Spinal cord (tissue), 10 donors: ENCODE measurements around the gene TPSG1. TPM values are rescaled to one million over a fixed set of nuclear protein-coding genes. Genes with fewer than 3 reads are reported as not detected.
"Not testable (repeated sequence)": the region's sequence is repeated elsewhere in the genome, so short reads cannot be mapped to it uniquely, and the experiment has no call there.

ENCODE experiments used
- DNase-seq, 6 donors: peaks; one replicate each; pipeline versions ENCODE4 v3.0.0 to v3.0.0-alpha.2; 2013 to 2015; ENCODE audit warnings: low spot score in 6 of 6, low read depth in 4 of 6
- H3K27ac ChIP-seq: one replicate; pipeline ENCODE4 v1.5.1; 2013; ENCODE audit warnings: low read depth, low read length, control low read depth
- H3K27me3 ChIP-seq: one replicate; pipeline ENCODE4 v1.6.1; 2013; ENCODE audit warnings: low read length; ENCODE audit not compliant: control insufficient read depth, insufficient read depth
- H3K36me3 ChIP-seq: one replicate; pipeline ENCODE4 v1.6.1; 2013; ENCODE audit warnings: low read length; ENCODE audit not compliant: control insufficient read depth, insufficient read depth
- H3K4me1 ChIP-seq: one replicate; pipeline ENCODE4 v1.6.1; 2013; ENCODE audit warnings: low read length; ENCODE audit not compliant: control insufficient read depth, insufficient read depth
- H3K4me3 ChIP-seq: one replicate; pipeline ENCODE4 v1.5.1; 2013; ENCODE audit warnings: low read depth, low read length, control low read depth
- H3K9me3 ChIP-seq: one replicate; pipeline ENCODE4 v1.6.1; 2013; ENCODE audit warnings: low read length; ENCODE audit not compliant: control insufficient read depth, insufficient read depth
- WGBS: methylation state at CpG from one replicate; pipeline ENCODE4 v1.1.5; 2013; ENCODE audit warnings: missing lambda C conversion rate; ENCODE audit not compliant: insufficient coverage; 5-methylcytosine and 5-hydroxymethylcytosine counted together
- long read RNA-seq, 4 donors: transcript quantifications; one replicate each; lab custom pipeline, GENCODE V29; 2026
- polyA plus RNA-seq, 2 donors: library from polyadenylated mRNA; unstranded; fragments of 120-200 nt; gene quantifications; one replicate each; pipeline ENCODE4 v1.2.1, GENCODE V29; 2013; ENCODE audit not compliant: insufficient read length in 2 of 2
- total RNA-seq, 2 donors: library from RNA; depleted of rRNA in 1 of 2; stranded (reverse); fragments of 120-200 nt in 1 of 2; fragments of >200 nt in 1 of 2; gene quantifications; one replicate each; pipeline versions ENCODE4 v1.2.3 to v1.2.4, GENCODE V29; 2013 to 2014
- donor health status: healthy.

Gene TPSG1
- total RNA-seq (not detected), polyA plus RNA-seq (under 1 TPM; 0.41 to 0.89 TPM)
- long read RNA-seq, donor 1: 0 reads
- long read RNA-seq, donor 2: 0 reads
- long read RNA-seq, donor 3: 0 reads
- long read RNA-seq, donor 4: 0 reads

GRCh38 chr16:1225051-1225451 is at the start of gene TPSG1:
TPSG1 (minus strand) TSS chr16:1225268; CDS start chr16:1225252, 16 bp downstream.
- 76% methylated on average over 6 of the region's 10 CpGs for WGBS
- no peak for DNase-seq
- no peaks in the 10 kb centered on the region for H3K9me3 ChIP-seq
- H3K27ac ChIP-seq: no peak within 1 kb of the TSS
- no peak within 1 kb of the TSS for H3K4me3 ChIP-seq
- H3K36me3 ChIP-seq: peaks cover 47% of the 10 kb centered on the region
- no peaks in the 10 kb centered on the region for H3K27me3 ChIP-seq
- peaks cover 3% of the 10 kb centered on the region for H3K4me1 ChIP-seq

DNA sequence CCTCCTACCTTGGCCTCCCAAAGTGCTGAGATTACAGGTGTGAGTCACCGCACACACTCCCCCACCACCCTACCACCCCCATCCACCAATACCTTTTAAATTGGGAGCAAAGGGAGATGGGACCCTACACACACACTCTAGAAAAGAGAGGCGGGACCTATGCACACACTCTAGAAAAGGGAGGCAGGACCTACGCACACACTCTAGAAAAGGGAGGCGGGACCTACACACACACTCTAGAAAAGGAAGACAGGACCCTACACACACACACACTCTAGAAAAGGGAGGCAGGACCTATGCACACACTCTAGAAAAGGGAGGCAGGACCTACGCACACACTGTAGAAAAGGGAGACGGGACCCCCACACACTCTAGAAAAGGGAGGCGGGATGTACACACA is 49.7 kb upstream of the TPSG1 start:
- no peak for DNase-seq
- Histone ChIP-seq H3K27me3 (peaks cover 10% of the 10 kb centered on the region), H3K27ac (no peak overlapping the region), H3K4me1 (peaks cover 22% of the 10 kb centered on the region), H3K9me3 (no peaks in the 10 kb centered on the region), H3K36me3 (no peaks in the 10 kb centered on the region), H3K4me3 (no peak overlapping the region)
- WGBS: no CpG with 5 or more reads among the region's 7 CpGs

- Histone ChIP-seq H3K9me3 (no peaks in the 10 kb centered on the region), H3K4me3 (no peak overlapping the region), H3K36me3 (no peaks in the 10 kb centered on the region), H3K27ac (no peak overlapping the region), H3K4me1 (peaks cover 22% of the 10 kb centered on the region), H3K27me3 (peaks cover 10% of the 10 kb centered on the region)
- DNase-seq: no peak
- 91% methylated on average over 15 of the region's 15 CpGs for WGBS
These were observed 48.7 kb upstream of the TPSG1 start for GRCh38 chr16:1273816-1274215.

- H3K36me3 ChIP-seq: no peaks in the 10 kb centered on the region
- peaks cover 18% of the 10 kb centered on the region for H3K4me1 ChIP-seq
- H3K4me3 ChIP-seq: no peak overlapping the region
- peaks cover 2% of the 10 kb centered on the region for H3K27me3 ChIP-seq
- DNase-seq: no peak
- H3K9me3 ChIP-seq: no peaks in the 10 kb centered on the region
- 76% methylated on average over 9 of the region's 9 CpGs for WGBS
- no peak overlapping the region for H3K27ac ChIP-seq
These were observed 47.6 kb upstream of the TPSG1 start for GRCh38 chr16:1272453-1273198.

DNA sequence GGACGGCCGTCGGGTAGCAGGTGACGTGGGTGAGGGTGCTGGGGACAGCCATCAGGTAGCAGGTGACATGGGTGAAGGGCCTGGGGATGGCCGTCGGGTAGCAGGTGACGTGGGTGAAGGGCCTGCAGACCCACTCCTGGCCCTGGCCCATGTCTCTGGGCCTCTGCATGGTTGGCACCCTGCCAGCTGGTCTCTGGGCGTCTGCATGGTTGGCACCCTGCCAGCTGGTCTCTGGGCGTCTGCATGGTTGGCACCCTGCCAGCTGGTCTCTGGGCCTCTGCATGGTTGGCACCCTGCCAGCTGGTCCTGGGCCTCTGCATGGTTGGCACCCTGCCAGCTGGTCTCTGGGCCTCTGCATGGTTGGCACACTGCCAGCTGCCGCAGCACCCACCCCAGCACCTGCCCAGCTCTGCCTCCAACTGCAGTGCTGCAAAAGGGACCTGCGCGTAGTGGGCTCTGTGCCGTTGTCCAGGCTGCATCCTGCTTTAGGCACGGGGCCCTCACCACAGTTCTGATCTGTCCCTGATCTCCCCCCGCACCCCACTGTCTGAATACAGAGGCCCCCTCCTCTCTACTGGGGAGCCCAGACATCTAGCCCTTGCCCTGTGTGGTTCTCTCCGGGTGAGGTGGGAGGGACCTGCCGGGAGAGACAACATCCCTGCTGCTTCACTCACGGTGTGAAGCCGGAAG is 46.8 kb upstream of the TPSG1 start:
- H3K4me1 ChIP-seq: peaks cover 18% of the 10 kb centered on the region
- not testable (repeated sequence) for H3K27me3 ChIP-seq, H3K4me3 ChIP-seq, H3K36me3 ChIP-seq, H3K9me3 ChIP-seq, H3K27ac ChIP-seq
- WGBS: 16% methylated on average over 19 of the region's 19 CpGs
- peak in 5 of 6 donors; percentile 17 to 91 (median 31) for DNase-seq

- no peak for DNase-seq
- Histone ChIP-seq H3K4me1 (peaks cover 18% of the 10 kb centered on the region), H3K27ac (no peak overlapping the region), H3K4me3 (no peak overlapping the region), H3K36me3 (no peaks in the 10 kb centered on the region), H3K9me3 (no peaks in the 10 kb centered on the region), H3K27me3 (no peaks in the 10 kb centered on the region)
- 79% methylated on average over 12 of the region's 12 CpGs for WGBS
These were observed 46.3 kb upstream of the TPSG1 start for GRCh38 chr16:1271380-1271723.

DNA sequence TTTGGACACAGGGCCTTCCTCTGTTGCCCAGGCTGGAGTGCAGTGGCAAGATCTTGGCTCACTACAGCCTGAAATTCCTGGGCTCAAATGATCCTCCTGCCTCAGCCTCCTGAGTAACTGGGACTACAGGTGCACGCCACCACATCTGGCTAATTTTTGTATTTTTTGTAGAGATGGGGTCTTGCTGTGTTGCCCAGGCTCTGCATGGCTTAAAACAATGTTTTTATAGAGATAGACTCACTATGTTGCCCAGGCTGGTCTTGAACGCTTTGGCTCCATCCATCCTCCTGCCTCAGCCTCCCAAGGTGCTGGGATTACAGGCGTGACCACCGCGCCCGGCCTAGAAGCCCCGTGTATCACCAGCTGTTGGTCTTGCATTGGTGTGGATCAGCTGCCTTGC is 44.4 kb upstream of the TPSG1 start:
- H3K4me1 ChIP-seq: peaks cover 18% of the 10 kb centered on the region
- not testable (repeated sequence) for H3K27ac ChIP-seq, H3K36me3 ChIP-seq, H3K4me3 ChIP-seq, DNase-seq, H3K9me3 ChIP-seq, H3K27me3 ChIP-seq
- 89% methylated on average over 6 of the region's 7 CpGs for WGBS

- Histone ChIP-seq H3K4me3 (no peak overlapping the region), H3K4me1 (peaks cover 1% of the 10 kb centered on the region), H3K27ac (no peak overlapping the region), H3K9me3 (no peaks in the 10 kb centered on the region), H3K27me3 (peaks cover 24% of the 10 kb centered on the region), H3K36me3 (no peaks in the 10 kb centered on the region)
- WGBS: 84% methylated on average over 19 of the region's 19 CpGs
- no peak for DNase-seq
These were observed 40.8 kb upstream of the TPSG1 start for GRCh38 chr16:1265826-1266225.

- peaks cover 30% of the 10 kb centered on the region for H3K27me3 ChIP-seq
- WGBS: 77% methylated on average over 12 of the region's 13 CpGs
- DNase-seq: no peak
- H3K4me1 ChIP-seq: no peaks in the 10 kb centered on the region
- H3K27ac ChIP-seq: no peak overlapping the region
- no peaks in the 10 kb centered on the region for H3K36me3 ChIP-seq
- no peak overlapping the region for H3K4me3 ChIP-seq
- no peaks in the 10 kb centered on the region for H3K9me3 ChIP-seq
These were observed 40.1 kb upstream of the TPSG1 start for GRCh38 chr16:1265090-1265630.
